Measurements from ENCODE around the gene KLHDC4.
"Not testable (repeated sequence)": the region's sequence is repeated elsewhere in the genome, so short reads cannot be mapped to it uniquely, and the experiment has no call there.

KLHDC4 gene

DNA sequence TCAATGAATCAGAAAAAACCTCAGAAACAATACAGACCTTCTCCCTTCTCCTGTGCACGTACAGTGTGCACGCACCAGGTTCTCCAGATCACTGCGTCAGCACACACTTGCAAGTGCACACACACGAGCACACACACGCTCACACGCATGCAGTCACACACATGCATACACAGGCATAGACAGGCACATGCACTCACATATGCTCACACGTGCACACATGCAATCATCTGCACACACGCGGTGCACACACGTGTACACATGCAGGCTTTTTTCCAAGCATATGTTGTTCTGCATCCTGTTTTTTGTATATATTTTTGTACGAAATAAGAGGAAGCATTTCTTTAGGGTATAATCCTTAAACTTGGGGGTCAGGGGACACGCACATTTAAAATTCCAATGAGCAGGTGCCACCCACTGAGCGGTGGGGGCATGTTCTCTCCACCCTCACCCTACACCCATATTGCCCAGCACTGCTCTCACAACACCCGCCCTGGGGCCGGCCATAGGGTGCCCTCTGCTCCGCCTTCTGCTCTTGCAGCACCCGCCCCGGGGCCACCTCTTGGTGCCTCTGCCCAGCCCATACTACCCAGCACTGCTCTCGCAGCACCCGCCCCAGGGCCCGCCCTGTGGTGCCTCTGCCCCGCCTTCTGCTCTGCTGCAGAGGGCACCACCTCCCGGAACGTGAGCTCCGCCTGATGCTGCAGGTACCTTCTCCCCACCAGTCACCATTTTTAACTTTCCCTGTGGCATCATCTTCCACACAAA, 20.9 kb downstream of the KLHDC4 start:
- DNase-seq (ENCODE audit: low read depth in 1 of 2, low spot score in 1 of 2), result no peak

DNA sequence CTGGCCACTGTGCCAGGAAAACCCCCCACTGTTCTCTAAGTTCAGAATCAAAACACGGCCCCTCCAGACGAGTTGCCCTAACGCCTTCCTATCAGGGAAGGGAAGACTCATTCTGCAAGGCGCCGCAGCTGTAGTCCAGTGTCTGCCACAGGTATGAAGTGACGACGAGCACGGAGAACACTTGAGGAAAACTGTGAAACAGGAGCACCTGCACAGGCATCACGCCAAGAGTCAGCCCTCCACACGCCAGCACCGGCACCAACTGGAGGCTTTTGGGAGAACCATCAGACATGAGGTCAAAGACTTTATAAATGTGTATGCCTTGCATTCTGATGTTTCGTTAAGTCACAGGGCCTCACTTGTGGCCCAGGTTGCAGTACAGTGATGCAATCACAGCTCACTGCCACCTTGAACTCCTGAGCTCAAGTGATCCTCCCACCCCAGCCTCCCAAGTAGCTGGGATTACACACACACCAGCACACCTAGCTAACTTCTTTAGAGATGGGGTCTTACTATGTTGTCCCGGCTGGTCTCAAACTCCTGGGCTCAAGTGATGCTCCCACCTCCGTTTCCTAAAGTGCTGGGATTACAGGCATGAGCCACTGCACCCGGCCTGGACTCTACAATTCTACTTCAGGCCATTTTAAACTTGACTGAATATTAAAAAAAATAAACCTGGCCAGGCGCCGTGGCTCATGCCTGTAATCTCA, 22.9 kb downstream of the KLHDC4 start:
- no peak for DNase-seq (ENCODE audit: low read depth in 1 of 2, low spot score in 1 of 2)

DNA sequence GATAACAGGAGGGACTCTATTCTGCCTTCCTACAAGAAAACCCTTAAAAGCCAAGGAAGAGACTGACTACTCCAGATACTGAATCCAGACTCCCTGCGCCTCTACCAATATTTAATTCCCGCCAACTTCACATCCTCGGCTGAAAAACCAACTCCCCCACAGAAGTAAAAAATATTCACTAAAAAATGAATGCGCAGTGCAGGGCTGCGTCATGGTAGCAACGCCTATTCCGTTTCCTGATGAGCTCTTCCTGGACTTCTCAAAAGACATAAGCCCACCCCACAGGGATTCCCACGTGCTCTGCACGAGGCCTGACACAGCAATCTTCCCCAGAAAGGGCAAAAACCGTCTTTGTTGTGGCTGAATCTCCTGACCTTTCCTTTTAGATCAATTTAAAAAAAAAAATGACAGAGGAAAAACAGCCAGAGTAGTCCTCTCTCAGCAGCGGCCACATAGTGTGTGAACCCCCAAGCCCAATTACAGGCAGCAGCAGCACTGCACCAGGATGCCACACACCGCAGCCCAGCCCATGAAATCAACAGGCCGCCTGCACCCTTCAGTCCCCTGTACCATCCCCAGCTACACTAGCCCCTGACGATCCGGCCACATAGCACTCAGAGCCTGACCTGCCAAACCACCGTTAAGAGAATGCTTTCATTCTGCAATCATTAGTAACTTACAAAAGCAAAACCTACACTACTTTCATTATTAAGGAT, 23.9 kb downstream of the KLHDC4 start:
- no peak for DNase-seq (ENCODE audit: low read depth in 1 of 2, low spot score in 1 of 2)

DNA sequence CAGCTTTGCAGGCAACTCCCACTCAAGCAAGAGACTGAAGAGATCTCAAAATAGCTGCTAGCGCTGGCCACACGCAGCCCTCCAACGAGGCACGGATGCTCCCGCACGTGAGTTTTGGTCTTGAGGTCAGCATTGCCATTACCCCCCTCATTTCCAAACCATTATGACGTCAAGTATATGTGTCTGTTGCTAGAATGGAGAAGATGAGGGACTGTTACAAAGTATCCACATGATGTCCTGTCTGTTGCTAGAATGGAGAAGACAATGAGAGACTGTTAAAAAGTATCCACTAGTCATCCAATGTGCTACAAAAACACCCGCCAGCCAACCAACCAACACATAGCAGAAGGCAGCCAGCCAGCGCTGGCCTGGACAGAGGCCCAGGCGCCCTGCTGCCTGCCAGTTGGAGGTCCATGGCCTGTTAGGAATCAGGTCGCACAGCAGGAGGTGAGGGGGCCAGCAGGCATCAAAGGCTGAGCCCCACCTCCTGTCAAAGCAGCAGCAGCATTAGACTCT, 24.8 kb downstream of the KLHDC4 start:
- no peak for DNase-seq (ENCODE audit: low read depth in 1 of 2, low spot score in 1 of 2)

DNA sequence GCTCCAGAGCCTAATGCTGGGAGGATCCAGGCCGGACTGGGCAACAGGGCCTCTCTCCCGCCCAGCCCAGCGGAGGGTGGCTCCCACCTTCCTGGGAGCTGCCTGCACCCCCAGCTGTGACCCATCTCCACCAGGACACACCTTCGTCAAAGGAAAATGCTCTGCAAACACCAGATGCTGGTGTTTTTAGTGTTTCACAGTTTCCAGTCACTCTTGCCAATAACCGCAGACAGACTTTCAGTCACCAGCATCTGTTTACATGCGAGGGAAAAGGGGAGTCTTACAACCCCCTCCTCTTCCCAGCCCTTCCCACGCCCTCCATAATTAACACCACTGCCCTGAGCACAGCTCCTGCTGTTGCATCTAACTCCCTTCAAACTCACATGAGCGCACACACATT, 25.3 kb downstream of the KLHDC4 start:
- no peak for DNase-seq (ENCODE audit: low read depth in 1 of 2, low spot score in 1 of 2)

DNA sequence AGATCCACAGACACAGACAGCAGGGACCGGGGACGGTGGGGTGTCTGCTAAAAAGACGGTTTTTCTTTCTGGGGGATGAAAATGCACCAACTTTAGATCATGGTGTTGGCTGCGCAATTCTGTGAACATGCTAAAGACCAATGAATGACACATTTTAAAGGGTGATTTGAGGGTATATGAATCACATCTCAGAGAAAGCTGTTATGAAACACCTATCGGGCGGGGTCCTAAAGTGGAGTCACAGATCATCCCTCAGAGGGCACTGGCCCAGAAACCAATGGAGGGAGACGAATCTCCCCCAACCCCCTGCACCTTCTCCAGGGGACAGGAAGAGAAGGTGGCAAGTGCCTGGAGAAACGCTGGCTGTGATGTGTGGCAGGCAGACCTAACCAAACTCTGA, 26.0 kb downstream of the KLHDC4 start:
- no peak for DNase-seq (ENCODE audit: low read depth in 1 of 2, low spot score in 1 of 2)

DNA sequence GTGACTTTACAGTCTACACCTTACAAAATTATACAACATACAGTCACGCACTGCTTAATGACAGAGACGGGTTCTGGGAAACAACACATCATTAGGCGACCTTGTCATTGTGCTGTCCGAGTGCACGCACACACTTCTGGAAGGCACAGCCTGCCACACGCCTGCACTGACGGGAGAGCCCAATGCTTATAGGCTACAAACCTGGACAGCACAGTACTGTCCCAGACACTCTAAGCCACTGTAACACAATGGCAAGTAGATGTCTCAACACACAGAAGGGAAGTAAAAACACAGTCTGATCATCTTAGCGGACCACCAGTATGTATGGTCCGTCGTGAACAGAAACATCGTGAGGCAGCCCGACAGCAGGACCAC, 29.8 kb downstream of the KLHDC4 start:
- DNase-seq (ENCODE audit: low read depth in 1 of 2, low spot score in 1 of 2), result no peak

DNA sequence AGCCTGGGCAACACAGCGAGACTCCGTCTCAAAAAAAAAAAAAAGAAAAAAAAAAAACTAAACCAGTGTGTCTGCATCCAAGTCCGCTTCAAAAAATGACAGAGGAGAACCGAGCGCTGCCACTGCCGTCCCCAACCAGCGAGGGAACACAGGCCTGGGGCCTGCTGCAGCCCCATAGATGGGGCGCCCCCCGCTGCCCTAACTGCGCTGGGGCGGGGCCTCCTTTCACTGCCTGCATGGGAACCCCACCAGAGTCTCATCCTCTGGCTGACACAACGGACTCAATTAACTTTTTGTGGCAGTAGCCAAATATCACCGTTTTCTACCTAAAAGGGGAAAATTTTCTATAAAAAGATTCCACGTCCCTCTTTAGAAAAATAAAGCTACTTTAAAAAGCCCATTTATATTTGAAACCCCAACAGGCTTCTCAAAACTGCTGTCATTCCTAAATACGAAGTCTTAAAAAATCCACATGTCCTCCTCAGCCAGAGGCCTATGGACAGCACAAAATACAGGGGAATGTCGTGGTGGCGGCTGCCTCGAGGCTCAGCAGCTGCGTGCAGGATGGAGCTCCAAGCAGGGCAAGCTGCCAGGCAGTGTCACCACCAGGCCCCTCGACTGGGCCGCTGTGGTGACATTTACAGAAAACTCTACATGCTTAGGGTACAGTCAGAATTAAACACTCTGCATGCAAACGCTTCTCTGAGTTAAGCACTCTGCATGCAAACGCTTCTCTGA, 30.3 kb downstream of the KLHDC4 start:
- DNase-seq (ENCODE audit: low read depth in 1 of 2, low spot score in 1 of 2), result no peak

DNA sequence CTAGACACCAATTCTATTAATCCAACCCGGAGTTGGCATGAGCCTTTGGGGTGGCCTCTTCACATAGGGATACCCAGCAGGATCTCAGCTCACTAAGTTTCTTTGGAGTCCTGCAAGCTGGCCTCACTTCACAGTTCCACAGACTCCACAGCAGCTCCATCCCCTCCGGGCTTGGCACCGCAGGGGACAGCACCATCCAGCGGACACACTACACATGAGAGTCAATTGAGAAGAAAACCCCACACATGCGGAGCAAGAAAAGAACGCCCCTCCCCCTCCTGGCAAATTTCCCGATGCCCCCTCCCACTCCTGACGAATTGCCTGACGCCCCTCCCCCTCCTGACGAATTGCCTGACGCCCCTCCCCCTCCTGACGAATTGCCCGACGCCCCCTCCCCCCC, 31.1 kb downstream of the KLHDC4 start:
- no peak for DNase-seq (ENCODE audit: low read depth in 1 of 2, low spot score in 1 of 2)

DNA sequence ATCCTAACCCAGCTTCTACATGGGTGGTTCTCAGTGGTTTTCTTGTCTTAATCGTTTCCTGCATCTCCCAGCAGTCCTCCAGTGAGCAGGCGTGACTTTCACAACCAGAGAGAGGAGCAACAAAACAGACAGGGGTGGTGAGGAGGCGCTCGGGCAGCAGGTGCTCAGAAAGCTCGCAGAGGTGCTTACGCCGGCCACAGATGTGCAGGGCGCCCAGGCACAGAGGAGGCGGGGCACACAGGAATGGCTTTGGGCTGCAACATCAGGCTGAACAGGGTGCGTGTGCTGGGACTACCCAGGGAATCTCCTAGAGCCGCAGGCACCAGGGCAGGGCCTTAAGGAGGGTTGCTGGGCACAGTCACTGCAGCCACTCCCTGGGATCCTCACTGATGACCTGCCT, 32.6 kb downstream of the KLHDC4 start:
- DNase-seq (ENCODE audit: low read depth in 1 of 2, low spot score in 1 of 2), result no peak

DNA sequence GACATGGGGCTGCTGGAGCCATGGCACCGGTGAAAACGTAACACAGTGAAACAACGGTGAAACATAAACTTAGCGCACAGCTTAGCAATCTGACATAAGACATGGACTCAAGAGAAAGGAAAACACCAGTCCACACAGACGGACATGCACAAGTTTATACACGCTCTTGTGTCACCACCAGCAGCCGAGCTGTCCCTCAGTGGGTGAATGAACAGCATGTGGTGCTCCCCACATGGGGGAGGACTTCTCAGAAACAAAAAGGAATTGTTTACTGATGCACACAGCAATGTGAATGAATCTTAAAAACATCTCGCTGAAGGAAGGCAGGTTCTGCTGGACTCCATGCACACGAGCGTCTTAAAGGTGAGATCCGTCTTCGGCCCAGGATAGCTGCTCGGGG, 34.2 kb downstream of the KLHDC4 start:
- no peak for DNase-seq (ENCODE audit: low read depth in 1 of 2, low spot score in 1 of 2)

DNA sequence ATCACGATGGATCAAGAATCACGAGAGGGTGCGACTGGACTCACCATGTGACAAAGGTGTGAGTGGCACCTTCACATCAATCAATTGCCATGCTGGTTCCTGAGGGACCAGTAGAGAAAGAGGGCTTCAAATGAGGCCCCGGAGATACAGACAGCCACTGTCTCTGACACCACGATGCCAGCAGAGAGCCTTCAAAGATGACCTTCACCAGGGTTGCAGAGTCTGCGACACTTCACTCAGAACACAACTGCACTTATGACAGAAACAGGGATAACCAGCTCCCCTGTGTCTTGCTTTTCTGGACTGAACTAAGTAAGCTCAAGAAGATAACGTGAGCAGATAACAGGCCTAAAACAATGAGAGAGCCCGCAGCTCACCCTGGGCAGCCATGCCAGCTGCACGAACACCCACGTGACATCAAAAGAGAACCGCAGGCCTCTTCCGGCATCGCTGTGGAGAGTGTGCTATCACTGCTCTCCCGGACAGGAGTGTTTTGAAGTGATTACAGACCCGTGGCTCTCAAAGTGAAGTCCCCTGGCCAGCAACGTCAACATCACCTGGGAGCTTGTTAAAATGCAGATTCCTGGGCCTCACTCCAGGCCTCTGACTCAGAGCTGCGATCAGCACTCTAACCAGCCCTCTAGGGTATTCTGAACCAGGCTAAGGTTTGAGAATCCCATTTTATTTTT, 36.4 kb downstream of the KLHDC4 start:
- DNase-seq (ENCODE audit: low read depth in 1 of 2, low spot score in 1 of 2), result no peak

DNA sequence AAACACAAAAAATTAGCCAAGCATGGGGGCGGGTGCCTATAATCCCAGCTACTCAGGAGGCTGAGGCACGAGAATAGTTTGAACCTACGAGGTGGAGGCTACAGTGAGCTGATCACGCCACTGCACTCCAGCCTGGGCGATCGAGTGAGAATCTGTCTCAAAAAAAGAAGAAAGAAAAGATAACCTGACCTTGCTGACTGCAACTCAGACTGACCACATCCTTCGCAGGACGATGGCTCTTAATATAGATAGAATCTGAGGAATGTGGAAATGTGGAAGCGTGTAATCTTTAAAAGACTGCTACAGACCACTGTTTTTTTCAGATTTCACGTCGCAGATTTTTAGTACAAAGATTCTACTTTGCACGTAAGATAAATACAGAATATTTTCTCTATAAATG, 37.8 kb downstream of the KLHDC4 start:
- no peak for DNase-seq (ENCODE audit: low read depth in 1 of 2, low spot score in 1 of 2)

DNA sequence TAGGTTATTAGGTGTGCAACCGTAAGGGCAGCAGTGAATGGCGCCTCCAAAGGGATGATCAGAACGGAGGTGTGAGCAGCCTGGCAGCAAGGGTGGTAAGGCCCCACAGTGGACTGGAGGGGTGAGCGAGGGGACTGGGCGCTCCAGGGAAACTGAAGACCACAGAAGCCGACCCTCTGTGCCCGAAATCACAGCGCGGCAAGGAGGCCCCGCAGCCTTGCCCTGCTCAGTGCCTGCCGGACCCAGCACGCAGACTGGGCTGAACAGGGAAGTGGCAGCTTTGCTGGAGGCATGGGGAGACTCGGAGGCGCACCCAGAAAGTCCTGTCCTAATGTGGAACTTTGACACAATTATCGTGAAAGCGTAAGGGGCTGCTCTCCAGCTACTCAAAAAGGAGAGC, 38.4 kb downstream of the KLHDC4 start:
- DNase-seq (ENCODE audit: low read depth in 1 of 2, low spot score in 1 of 2), result no peak

DNA sequence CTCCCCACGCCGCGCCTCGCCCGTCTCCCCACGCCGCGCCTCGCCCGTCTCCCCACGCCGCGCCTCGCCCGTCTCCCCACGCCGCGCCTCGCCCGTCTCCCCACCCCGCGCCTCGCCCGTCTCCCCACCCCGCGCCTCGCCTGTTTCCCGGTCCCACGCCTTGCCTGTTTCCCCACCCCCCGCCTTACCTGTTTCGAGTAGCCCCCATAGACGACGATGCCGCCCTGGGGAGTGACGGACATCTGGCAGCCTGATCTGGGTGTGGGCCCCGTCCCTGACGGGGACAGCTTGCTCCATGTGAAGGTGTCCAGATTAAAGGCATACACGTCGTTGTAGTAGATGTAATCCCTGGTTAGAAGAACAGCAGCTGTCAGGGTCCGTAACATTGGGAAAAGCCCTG, 39.2 kb downstream of the KLHDC4 start:
- not testable (repeated sequence) for DNase-seq (ENCODE audit: low read depth in 1 of 2, low spot score in 1 of 2)

DNA sequence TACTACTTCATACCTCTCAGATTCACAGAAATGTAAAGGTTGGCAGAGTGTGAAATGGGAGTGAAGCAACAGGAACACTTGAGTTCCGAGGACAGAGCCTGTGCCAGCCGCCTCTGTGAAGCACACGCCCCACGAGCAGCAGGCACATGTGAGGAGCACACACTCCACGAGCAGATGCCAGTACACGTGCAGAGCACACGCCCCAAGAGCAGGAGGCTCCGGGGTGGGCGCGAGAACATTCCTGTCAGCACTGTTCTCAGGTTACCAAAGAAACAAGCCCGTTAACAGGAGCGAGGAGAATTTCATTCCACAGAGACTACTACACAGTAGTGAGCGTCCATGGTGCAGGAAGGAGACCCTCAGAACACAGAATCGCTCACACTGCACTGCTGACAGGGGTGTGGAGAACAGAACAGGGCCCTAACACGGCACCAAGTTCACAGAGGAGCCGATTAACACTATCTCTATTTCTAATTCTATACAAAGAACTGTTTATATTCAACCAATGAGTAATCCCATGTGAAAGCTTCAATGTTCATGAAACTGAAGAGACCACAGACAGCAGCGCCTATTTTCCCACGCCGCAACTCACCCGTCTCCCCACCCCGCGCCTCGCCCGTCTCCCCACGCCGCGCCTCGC, 40.1 kb downstream of the KLHDC4 start:
- no peak for DNase-seq (ENCODE audit: low read depth in 1 of 2, low spot score in 1 of 2)

DNA sequence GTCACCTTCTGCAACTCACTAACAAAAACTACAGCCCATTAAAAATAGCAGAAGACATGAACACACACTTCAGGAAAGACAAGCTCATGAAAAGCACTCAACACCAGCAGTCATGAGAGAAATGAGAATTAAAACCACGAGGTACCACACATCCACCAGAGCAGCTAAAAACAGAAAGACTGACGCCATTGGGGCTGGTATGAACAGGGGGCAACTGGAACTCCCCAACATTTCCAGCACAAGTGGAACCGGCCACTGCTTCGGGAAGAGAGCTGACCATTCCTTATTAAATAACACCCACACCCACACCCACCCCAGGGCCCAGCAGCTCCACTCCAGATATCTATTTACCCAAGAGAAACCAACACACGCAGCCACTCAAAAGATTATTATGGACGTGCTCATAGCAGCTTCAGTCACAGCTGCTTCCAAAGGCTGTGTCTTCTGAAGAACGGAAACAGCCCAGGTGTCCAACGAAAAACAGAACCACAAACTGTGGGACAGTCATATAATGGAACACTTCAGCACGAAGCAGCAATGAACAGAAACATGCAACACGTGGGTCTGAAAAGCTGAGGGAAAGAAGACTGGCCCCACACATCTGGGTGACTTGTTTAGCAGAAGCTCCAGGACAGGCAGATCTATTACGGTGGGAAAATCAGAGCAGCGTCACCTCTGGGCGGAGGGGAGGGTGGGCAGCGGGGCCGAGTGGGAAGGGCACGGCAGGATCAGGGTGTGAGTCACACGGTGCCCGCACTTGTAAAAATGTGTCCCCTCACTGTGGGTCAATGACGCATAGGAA, 41.1 kb downstream of the KLHDC4 start:
- no peak for DNase-seq (ENCODE audit: low read depth in 1 of 2, low spot score in 1 of 2)

DNA sequence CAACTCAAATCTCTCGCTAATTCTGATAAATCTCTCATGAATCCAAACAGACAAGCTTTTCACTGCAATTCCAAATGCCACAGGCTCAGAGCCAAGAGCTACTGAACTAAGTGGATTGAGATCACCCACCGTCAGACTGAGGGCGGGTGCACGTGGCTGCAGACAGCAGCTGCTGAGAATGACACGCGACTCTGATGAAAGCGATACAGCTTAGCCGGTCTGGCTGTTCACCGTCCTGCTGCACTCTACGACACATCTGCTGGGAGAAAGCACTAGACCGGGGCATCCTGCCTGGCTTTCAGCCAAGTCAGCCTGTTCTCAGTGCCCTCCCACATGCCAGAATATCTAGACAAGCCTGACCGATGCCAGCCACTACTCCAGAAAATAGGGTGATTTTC, 42.6 kb downstream of the KLHDC4 start:
- DNase-seq (ENCODE audit: low read depth in 1 of 2, low spot score in 1 of 2), result no peak

DNA sequence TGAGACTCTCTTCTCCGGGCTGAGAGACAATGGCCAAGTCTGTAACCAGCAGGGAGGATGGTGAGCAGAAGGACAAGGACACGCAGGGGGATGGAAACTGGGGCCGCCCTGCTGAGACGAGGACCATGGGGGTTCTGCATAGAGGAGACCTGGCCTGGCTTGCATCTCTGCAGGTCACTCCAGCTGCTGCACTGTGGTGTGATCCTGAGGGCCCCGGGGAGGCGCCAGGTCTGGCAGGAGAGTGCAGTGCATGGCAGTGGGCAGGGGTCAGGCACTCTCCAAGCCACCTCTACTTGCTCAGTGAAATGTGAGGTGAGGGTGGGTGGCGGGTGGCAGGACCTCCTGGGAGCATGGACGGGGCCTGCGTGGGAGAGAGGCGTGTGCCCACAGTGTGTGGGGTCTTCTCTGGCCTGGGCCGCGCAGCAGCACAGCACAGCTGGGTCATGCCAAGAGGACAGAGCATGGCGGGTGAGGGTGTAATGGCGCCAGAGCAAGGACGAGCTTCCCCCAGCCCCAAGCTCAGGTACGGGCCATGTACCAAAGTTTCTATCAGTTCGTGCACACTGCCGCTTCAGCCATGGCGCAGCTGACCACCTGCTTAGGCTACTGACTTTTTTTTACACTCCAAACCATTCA, 43.1 kb downstream of the KLHDC4 start:
- DNase-seq (ENCODE audit: low read depth in 1 of 2, low spot score in 1 of 2), result no peak

All from activated T-helper 1 cell treated with anti-CD3 and anti-CD28 coated beads, Interleukin-2, amount 50 U/mL, for 16 hours (primary cell).